AG04450 (cell line): ENCODE results near the gene ALOX12B. TPM values are rescaled to one million over a fixed set of nuclear protein-coding genes. Genes with fewer than 3 reads are reported as not detected.

Source experiments
- CTCF ChIA-PET: fragments of 300-600, 350-600 bp; formaldehyde crosslinking; extraction: SDS; loops from one replicate; lab custom pipeline; 2022; ENCODE audit warnings: antibody characterized with exemption, inconsistent platforms; lab: Charles Lee
- POLR2A ChIA-PET: fragments of 350-600 bp; formaldehyde crosslinking; extraction: SDS; loops from one replicate; lab custom pipeline; 2021; ENCODE audit warnings: antibody characterized with exemption, inconsistent platforms; lab: Yijun Ruan, JAX
- DNase-seq: peaks from one replicate; pipeline ENCODE4 v3.0.0-alpha.2; 2011; ENCODE audit warnings: low read depth, low spot score
- H3K27ac ChIP-seq: one replicate; pipeline ENCODE4 v1.5.1; 2012; ENCODE audit warnings: low read depth, low read length, control low read depth
- H3K27me3 ChIP-seq: one replicate; pipeline ENCODE4 v1.6.0; 2012; ENCODE audit warnings: low read length; ENCODE audit not compliant: control insufficient read depth, insufficient read depth
- H3K4me3 ChIP-seq: 2 replicates; pipeline ENCODE4 v1.5.1; 2011; ENCODE audit warnings: mild to moderate bottlenecking, low read depth, low read length, control low read depth
- H3K9me3 ChIP-seq: 2 replicates; pipeline ENCODE4 v1.5.1; 2012; ENCODE audit warnings: low read length; ENCODE audit not compliant: control insufficient read depth, insufficient read depth
- polyA plus RNA-seq: library from polyadenylated mRNA; depleted of rRNA; stranded (reverse); fragments of >200 nt; gene quantifications from 2 replicates; pipeline ENCODE4 v1.2.3, GENCODE V29; 2011
- TF ChIP-seq, protein P1 (sequence below): IDR thresholded peaks from 2 replicates; pipeline ENCODE4 v1.5.1; 2011; ENCODE audit warnings: low read depth, low read length, control low read depth, inconsistent platforms

The ALOX12B gene
- polyA plus RNA-seq, 1 experiment = not detected

DNA sequence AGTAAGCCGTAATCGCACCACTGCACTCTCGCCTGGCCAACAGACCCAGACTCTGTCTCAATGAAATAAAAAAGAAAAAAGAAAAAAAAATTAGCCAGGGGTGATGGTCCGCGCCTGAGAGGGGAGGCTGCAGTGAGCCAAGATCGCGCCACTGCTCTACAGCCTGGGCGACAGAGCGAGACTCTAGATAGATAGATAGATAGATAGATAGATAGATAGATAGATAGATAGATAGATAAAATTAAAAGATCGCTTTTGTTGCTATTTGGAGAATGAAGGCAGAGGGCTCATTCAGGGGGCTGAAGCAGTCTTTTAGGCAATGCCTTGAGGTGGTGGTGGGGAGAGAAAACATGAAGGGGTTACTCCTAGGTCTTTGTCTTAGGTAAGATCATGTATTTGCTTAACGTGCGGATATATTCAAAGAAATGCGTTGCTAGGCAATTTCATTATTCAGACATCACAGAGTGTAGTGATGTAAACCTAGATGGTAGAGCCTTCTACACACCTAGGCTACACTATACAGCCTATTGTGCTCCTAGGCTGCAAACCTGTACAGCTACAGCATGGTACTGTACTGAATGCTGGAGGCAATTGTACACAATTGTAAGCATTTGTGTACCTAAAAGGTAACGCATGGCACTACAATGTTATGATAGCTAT, 40.7 kb upstream of the ALOX12B start:
- no peak overlapping the region for H3K4me3 ChIP-seq
- H3K27me3 ChIP-seq = peaks cover 6% of the 10 kb centered on the region
- H3K27ac ChIP-seq = no peak overlapping the region
- H3K9me3 ChIP-seq = no peaks in the 10 kb centered on the region; the same call in 1 of the 2 replicates
- TF ChIP-seq, protein P1, sequence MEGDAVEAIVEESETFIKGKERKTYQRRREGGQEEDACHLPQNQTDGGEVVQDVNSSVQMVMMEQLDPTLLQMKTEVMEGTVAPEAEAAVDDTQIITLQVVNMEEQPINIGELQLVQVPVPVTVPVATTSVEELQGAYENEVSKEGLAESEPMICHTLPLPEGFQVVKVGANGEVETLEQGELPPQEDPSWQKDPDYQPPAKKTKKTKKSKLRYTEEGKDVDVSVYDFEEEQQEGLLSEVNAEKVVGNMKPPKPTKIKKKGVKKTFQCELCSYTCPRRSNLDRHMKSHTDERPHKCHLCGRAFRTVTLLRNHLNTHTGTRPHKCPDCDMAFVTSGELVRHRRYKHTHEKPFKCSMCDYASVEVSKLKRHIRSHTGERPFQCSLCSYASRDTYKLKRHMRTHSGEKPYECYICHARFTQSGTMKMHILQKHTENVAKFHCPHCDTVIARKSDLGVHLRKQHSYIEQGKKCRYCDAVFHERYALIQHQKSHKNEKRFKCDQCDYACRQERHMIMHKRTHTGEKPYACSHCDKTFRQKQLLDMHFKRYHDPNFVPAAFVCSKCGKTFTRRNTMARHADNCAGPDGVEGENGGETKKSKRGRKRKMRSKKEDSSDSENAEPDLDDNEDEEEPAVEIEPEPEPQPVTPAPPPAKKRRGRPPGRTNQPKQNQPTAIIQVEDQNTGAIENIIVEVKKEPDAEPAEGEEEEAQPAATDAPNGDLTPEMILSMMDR = no peak
- no peak for DNase-seq
- ChIA-PET POLR2A (no interaction called here), CTCF (interaction anchor here (1.5 kb wide), 1 partner anchor 10 kb away, joined by 6 read pairs; no protein-coding TSS in a partner anchor)

DNA sequence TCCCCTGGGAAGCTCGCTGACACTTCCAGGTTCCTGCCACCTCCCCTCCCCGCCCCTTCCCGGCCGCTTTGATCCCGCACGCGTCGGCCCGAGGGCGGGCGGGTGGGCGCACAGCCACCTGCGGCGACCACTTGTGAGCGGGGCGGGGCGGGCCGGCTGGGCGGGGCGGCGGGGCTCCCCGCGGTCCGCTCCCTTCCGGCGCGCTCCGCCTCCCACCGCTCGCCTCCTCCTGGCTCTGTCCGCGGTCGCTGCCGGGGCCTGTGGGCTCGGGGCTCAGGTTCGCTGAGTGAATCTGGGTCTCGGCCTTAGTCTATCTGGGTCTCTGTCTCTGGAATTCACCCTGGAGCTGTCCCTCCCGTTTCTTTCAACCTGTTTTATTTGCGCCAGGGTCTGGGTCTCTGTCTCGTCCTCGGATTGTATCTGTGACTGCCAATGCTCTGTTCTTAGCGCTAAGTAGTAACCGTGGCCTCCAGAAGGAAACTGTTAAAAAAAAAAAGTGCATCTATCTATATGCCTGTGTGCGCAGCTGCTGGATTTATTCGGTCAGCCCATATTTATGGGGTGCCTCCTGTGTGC, 39.1 kb upstream of the ALOX12B start:
- TF ChIP-seq, protein P1 = no peak

DNA sequence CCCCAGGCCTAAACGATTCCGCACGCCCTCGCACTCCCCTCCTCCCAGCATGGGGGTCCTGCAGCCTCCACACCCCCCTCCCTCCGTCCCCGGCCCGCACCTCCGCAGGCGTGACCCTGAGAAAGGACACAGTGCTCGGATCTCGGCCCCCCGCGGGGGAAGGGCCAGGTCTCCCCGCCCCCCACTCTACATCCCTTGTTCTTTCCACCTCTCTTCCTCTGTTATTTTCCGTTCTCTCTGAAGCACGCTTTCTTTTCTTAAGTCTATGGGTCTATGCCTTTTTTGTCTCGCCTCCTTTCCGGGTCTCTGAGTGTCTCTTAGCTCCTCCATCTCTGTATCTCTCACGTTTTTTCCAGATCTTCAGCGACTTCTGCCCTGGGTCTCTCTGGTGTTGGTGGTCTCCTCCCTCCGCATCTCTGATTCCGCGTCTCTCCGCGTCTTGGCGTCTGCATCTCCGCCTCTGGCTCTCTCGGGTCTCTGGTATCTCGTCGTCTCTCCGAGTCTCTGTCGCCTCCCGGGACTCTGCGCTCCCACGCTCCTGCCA, 38.5 kb upstream of the ALOX12B start:
- DNase-seq = no peak
- Histone ChIP-seq H3K4me3 (peak overlapping the region; percentile 73), H3K9me3 (no peaks in the 10 kb centered on the region; the same call in 1 of the 2 replicates), H3K27ac (no peak overlapping the region), H3K27me3 (peaks cover 6% of the 10 kb centered on the region)
- TF ChIP-seq, protein P1 = no peak
- POLR2A ChIA-PET = interaction anchor here (0.7 kb wide), 1 partner anchor 31 kb away, joined by 3 read pairs; no protein-coding TSS in a partner anchor
- CTCF ChIA-PET = no interaction called here

More for the DNA sequence above, 39.1 kb upstream of the ALOX12B start:
- POLR2A ChIA-PET = interaction anchor here (0.7 kb wide), 1 partner anchor 30 kb away, joined by 3 read pairs; no protein-coding TSS in a partner anchor
- peak overlapping the region; percentile 73 for H3K4me3 ChIP-seq
- H3K27ac ChIP-seq = no peak overlapping the region
- peaks cover 6% of the 10 kb centered on the region for H3K27me3 ChIP-seq
- no peak for DNase-seq
- H3K9me3 ChIP-seq = no peaks in the 10 kb centered on the region; the same call in 1 of the 2 replicates
- CTCF ChIA-PET = interaction anchor here (1.0 to 1.5 kb wide), 2 partner anchors 7 to 12 kb away, joined by 5 to 6 read pairs; no protein-coding TSS in a partner anchor

GRCh38 chr17:8125154-8125946, 37.8 kb upstream of the ALOX12B start:
- no peaks in the 10 kb centered on the region; the same call in 1 of the 2 replicates for H3K9me3 ChIP-seq
- TF ChIP-seq, protein P1 = no peak
- ChIA-PET CTCF (interaction anchor here (1.7 kb wide), 1 partner anchor 33 kb away, joined by 9 read pairs; no protein-coding TSS in a partner anchor), POLR2A (no interaction called here)
- DNase-seq = no peak
- H3K4me3 ChIP-seq = peak overlapping the region; percentile 73
- peaks cover 6% of the 10 kb centered on the region for H3K27me3 ChIP-seq
- H3K27ac ChIP-seq = no peak overlapping the region
